ENCODE results near the gene DMAC1. TPM values are rescaled to one million over a fixed set of nuclear protein-coding genes. Genes with fewer than 3 reads are reported as not detected.

The DMAC1 gene, protein sequence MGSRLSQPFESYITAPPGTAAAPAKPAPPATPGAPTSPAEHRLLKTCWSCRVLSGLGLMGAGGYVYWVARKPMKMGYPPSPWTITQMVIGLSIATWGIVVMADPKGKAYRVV
- 13.1 and 15.8 TPM in 2 replicates for total RNA-seq (2014; rRNA removed; shearing (Covaris generic))
- 78.2 and 79.1 TPM in 2 replicates for polyA plus RNA-seq (2016; fragmentation: Nextera tagmentation; extraction: Ambion mirVana)

DNA sequence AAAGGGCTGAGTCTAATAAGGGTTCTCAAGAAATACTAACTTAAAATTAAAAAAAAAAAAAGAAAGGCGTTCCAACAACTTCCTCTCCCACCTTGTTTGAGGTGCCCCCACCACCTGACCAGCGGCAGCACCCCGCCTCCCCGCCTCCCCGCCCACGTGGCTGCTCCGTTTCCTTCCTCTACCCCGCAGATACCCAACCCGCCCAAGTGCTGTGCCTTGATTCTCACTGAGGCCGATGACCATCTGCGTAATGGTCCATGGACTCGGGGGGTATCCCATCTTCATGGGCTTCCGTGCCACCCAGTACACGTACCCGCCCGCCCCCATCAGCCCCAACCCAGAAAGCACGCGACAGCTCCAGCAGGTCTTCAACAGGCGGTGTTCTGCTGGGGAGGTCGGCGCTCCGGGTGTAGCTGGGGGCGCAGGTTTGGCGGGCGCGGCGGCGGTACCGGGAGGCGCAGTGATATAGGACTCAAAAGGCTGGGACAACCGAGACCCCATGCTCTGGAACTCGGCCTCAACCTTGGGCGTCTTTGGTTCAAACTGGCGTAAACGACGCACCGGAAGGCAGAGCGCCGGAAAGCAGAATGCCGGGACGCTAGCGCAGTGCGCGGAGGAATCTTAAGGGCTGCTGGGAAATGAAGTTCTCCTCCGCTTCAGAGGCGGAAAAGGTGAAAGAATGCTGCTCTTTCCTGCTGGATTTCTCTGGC lies at the start of gene DMAC1:
TSS of gene DMAC1 (minus strand) at position 545 of the 710 bp plus-strand sequence. CDS start at position 501, 44 bp downstream.
- H3K27me3 ChIP-seq (replicated peaks; ENCODE audit: insufficient read depth), result no peaks in the 10 kb centered on the region
- no peaks in the 10 kb centered on the region for H3F3A ChIP-seq (ENCODE audit: insufficient read depth)
- H3K9me3 ChIP-seq (ENCODE audit: low read depth), result no peaks in the 10 kb centered on the region
- H3K9ac ChIP-seq, result peak within 1 kb of the TSS; percentile 84
- H2AFZ ChIP-seq, result peak within 1 kb of the TSS; percentile 95
- peaks cover 9% of the 10 kb centered on the region; the same call in 1 of the 2 replicates for H3K36me3 ChIP-seq (ENCODE audit: low read depth)
- DNase-seq, result peak; percentile 91
- peaks cover 11% of the 10 kb centered on the region for H3K79me2 ChIP-seq (ENCODE audit: insufficient read depth)
- no peaks in the 10 kb centered on the region for H3K9me2 ChIP-seq (ENCODE audit: insufficient read depth)
- no peaks in the 10 kb centered on the region for H4K20me1 ChIP-seq (ENCODE audit: insufficient read depth)
- peak within 1 kb of the TSS; percentile 88 for H3K4me3 ChIP-seq
- H3K4me2 ChIP-seq (ENCODE audit: unreplicated experiment), result peak within 1 kb of the TSS; percentile 98
- TF ChIP-seq EZH2phosphoT487 (IDR thresholded peaks at IDR 0.05; ENCODE audit: insufficient read depth, low read depth) (no peak), EZH2 (IDR thresholded peaks at IDR 0.05; ENCODE audit: insufficient read depth, poor library complexity, severe bottlenecking) (no peak)
- peak within 1 kb of the TSS; percentile 48 for H3K27ac ChIP-seq
- H3K4me1 ChIP-seq (ENCODE audit: insufficient read depth), result peaks cover 7% of the 10 kb centered on the region; the same call in 1 of the 2 replicates
- in situ Hi-C loops (cut with MboI), result no loop called here
- 2 to 3% methylated on average over 33 to 46 of the region's 46 CpGs for WGBS, 2 experiments (ENCODE audit: low coverage in 1 of 2, low lambda C conversion rate in 2 of 2, missing lambda C conversion rate in 2 of 2)

DNA sequence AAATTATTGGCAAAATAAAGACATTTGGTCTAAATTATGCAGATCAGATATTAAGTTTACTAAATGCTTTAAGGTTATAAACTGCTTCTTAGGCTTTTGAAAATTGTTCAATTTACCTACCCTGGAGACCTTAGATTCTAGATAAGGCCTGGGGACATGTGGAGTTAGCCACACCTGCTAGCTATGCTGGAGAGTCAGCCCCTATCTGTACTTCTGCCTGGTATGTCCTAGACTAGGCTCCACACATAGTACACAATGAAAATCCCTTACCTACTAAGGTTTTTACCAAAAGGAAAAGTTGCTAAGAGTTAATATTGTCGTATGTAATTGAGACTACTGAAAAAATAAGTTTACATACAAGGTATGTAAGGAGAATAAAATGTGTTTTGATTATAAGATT lies 49.8 kb upstream of the DMAC1 start:
- no peak overlapping the region for H3K4me2 ChIP-seq (ENCODE audit: unreplicated experiment)
- H3K9me3 ChIP-seq (ENCODE audit: low read depth), result no peaks in the 10 kb centered on the region
- H3K9me2 ChIP-seq (ENCODE audit: insufficient read depth), result no peaks in the 10 kb centered on the region
- H3K9ac ChIP-seq, result no peak overlapping the region
- H4K20me1 ChIP-seq (ENCODE audit: insufficient read depth), result no peaks in the 10 kb centered on the region
- H3K27me3 ChIP-seq (replicated peaks; ENCODE audit: insufficient read depth), result no peaks in the 10 kb centered on the region
- no peaks in the 10 kb centered on the region for H3K4me1 ChIP-seq (ENCODE audit: insufficient read depth)
- H3K36me3 ChIP-seq (ENCODE audit: low read depth), result no peaks in the 10 kb centered on the region
- H3K27ac ChIP-seq, result no peak overlapping the region
- no peak for DNase-seq
- no peak for TF ChIP-seq EZH2phosphoT487 (IDR thresholded peaks at IDR 0.05; ENCODE audit: insufficient read depth, low read depth)
- no peak for TF ChIP-seq EZH2 (IDR thresholded peaks at IDR 0.05; ENCODE audit: insufficient read depth, poor library complexity, severe bottlenecking)
- in situ Hi-C loops (cut with MboI), result no loop called here
- H3K79me2 ChIP-seq (ENCODE audit: insufficient read depth), result no peaks in the 10 kb centered on the region
- H3F3A ChIP-seq (ENCODE audit: insufficient read depth), result no peaks in the 10 kb centered on the region
- WGBS, 2 experiments (ENCODE audit: low coverage in 1 of 2, low lambda C conversion rate in 2 of 2, missing lambda C conversion rate in 2 of 2), result 0% methylated on average over 1 of the region's 1 CpG
- H2AFZ ChIP-seq, result no peak overlapping the region
- no peak overlapping the region for H3K4me3 ChIP-seq

DNA sequence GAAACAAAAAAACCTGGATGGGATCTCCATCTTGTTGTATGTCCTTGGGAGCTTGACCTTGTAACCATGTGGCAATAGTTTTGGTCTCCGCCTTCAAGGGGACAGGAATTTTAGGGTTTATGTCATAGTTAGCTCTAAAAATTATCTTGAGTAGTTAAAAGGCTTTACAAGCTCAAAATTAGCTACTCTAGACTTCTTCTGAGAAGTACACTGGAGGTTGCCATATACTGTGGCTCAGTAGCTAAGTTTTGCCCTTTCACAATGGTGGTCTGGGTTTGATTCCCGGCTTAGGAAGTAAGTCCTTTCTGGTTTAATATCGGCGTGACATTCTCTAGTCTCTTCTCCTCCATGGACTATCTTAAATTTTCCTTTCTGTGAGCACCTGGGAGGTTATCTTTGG lies 48.9 kb upstream of the DMAC1 start:
- DNase-seq, result no peak

DNA sequence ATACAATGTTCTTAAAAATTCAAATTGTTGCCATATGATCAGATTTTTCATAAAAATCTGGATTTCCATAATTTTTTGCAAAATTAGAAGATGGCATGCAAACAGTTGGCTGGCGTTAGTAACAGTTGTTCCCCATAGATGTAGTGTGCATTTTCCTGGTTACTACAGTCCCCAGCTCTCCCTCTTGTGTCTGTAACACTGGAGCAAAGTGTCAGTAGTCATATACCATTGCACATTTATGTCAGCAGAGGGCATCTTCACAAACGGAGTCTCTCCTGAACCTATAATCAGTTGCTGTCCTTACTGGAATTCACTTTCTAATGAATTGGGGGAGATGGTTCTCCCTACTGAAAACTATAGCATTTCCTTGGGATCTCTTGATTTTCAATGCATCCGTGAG lies 44.7 kb upstream of the DMAC1 start:
- Histone ChIP-seq H3K9me2 (ENCODE audit: insufficient read depth) (no peaks in the 10 kb centered on the region), H3K4me2 (ENCODE audit: unreplicated experiment) (no peak overlapping the region), H3K79me2 (ENCODE audit: insufficient read depth) (no peaks in the 10 kb centered on the region), H3F3A (ENCODE audit: insufficient read depth) (no peaks in the 10 kb centered on the region), H3K27ac (no peak overlapping the region), H3K27me3 (replicated peaks; ENCODE audit: insufficient read depth) (no peaks in the 10 kb centered on the region), H3K9ac (no peak overlapping the region), H3K36me3 (ENCODE audit: low read depth) (no peaks in the 10 kb centered on the region), H3K4me1 (ENCODE audit: insufficient read depth) (no peaks in the 10 kb centered on the region), H3K9me3 (ENCODE audit: low read depth) (no peaks in the 10 kb centered on the region), H3K4me3 (no peak overlapping the region), H4K20me1 (ENCODE audit: insufficient read depth) (no peaks in the 10 kb centered on the region), H2AFZ (no peak overlapping the region)
- in situ Hi-C loops (cut with MboI), result no loop called here
- no peak for TF ChIP-seq EZH2 (IDR thresholded peaks at IDR 0.05; ENCODE audit: insufficient read depth, poor library complexity, severe bottlenecking)
- no peak for TF ChIP-seq EZH2phosphoT487 (IDR thresholded peaks at IDR 0.05; ENCODE audit: insufficient read depth, low read depth)
- WGBS, 2 experiments (ENCODE audit: low coverage in 1 of 2, low lambda C conversion rate in 2 of 2, missing lambda C conversion rate in 2 of 2), result 2 to 5% methylated on average over 3 of the region's 3 CpGs
- DNase-seq, result peak; percentile 18

More for the DNA sequence above, 48.9 kb upstream of the DMAC1 start:
- in situ Hi-C loops (cut with MboI), result no loop called here
- no peaks in the 10 kb centered on the region for H3K79me2 ChIP-seq (ENCODE audit: insufficient read depth)
- no peaks in the 10 kb centered on the region for H3K9me2 ChIP-seq (ENCODE audit: insufficient read depth)
- H3K9me3 ChIP-seq (ENCODE audit: low read depth), result no peaks in the 10 kb centered on the region
- H4K20me1 ChIP-seq (ENCODE audit: insufficient read depth), result no peaks in the 10 kb centered on the region
- H3K27me3 ChIP-seq (replicated peaks; ENCODE audit: insufficient read depth), result no peaks in the 10 kb centered on the region
- H2AFZ ChIP-seq, result no peak overlapping the region
- no peak for TF ChIP-seq EZH2phosphoT487 (IDR thresholded peaks at IDR 0.05; ENCODE audit: insufficient read depth, low read depth)
- TF ChIP-seq EZH2 (IDR thresholded peaks at IDR 0.05; ENCODE audit: insufficient read depth, poor library complexity, severe bottlenecking), result no peak
- no peaks in the 10 kb centered on the region for H3K36me3 ChIP-seq (ENCODE audit: low read depth)
- no peak overlapping the region for H3K4me2 ChIP-seq (ENCODE audit: unreplicated experiment)
- no peaks in the 10 kb centered on the region for H3F3A ChIP-seq (ENCODE audit: insufficient read depth)
- H3K9ac ChIP-seq, result no peak overlapping the region
- 18 to 22% methylated on average over 4 of the region's 4 CpGs for WGBS, 2 experiments (ENCODE audit: low coverage in 1 of 2, low lambda C conversion rate in 2 of 2, missing lambda C conversion rate in 2 of 2)
- H3K27ac ChIP-seq, result no peak overlapping the region
- no peak overlapping the region for H3K4me3 ChIP-seq
- H3K4me1 ChIP-seq (ENCODE audit: insufficient read depth), result no peaks in the 10 kb centered on the region

Data from GM23248 (cell line).